H1 (cell line): ENCODE measurements around the gene EVX2. TPM values are rescaled to one million over a fixed set of nuclear protein-coding genes. Genes with fewer than 3 reads are reported as not detected.

Source experiments
- ASH2L ChIP-seq: fragments of 200-600, 300-600 bp; sonication (generic); IDR thresholded peaks from one replicate; pipeline ENCODE4 v1.7.1; 2017; ENCODE audit warnings: low read length
- CBX8 ChIP-seq: fragments of 300-800, 300-1000 bp; sonication (generic); IDR thresholded peaks from 2 replicates; pipeline ENCODE4 v1.7.1; 2016; ENCODE audit warnings: low read depth, low read length, borderline replicate concordance
- CHD1 ChIP-seq: IDR thresholded peaks from 2 replicates; pipeline ENCODE4 v1.6.1; 2012; ENCODE audit warnings: low read depth, low read length, improper control_type of control experiment
- EP300 ChIP-seq, 2 experiments: IDR thresholded peaks; 1 replicate in 1 of 2; 2 replicates in 1 of 2; pipeline ENCODE4 v1.6.1; 2011 to 2012; ENCODE audit warnings: low read depth in 2 of 2, low read length in 2 of 2, mild to moderate bottlenecking in 2 of 2, borderline replicate concordance in 1 of 2, inconsistent platforms in 1 of 2, moderate library complexity in 1 of 2
- HDAC2 ChIP-seq, 2 experiments: fragments of 300-600 bp in 1 of 2; sonication (generic) in 1 of 2; IDR thresholded peaks; 2 replicates each; pipeline ENCODE4 v1.6.1; 2011 to 2012; ENCODE audit warnings: low read depth in 2 of 2, low read length in 2 of 2, mild to moderate bottlenecking in 2 of 2, moderate library complexity in 2 of 2, borderline replicate concordance in 1 of 2, inconsistent platforms in 1 of 2
- JUN ChIP-seq: IDR thresholded peaks from 2 replicates; pipeline ENCODE4 v1.6.1; 2011; ENCODE audit warnings: low read depth, mild to moderate bottlenecking, improper control_type of control experiment, low read length
- RNF2 ChIP-seq: fragments of 200-900, 300-1000 bp; sonication (generic); IDR thresholded peaks from 2 replicates; pipeline ENCODE4 v1.7.1; 2016; ENCODE audit warnings: borderline replicate concordance, low read depth, mild to moderate bottlenecking, antibody characterized with exemption, low read length; ENCODE audit not compliant: poor library complexity, severe bottlenecking; ENCODE audit errors: missing control alignments
- SAP30 ChIP-seq: fragments of 300-600 bp; sonication (generic); IDR thresholded peaks from 2 replicates; pipeline ENCODE4 v1.7.1; 2012; ENCODE audit warnings: low read length, moderate library complexity, mild to moderate bottlenecking, inconsistent platforms; ENCODE audit not compliant: insufficient read depth, insufficient replicate concordance
- SIN3A ChIP-seq, 2 experiments: IDR thresholded peaks in 1 of 2; conservative IDR thresholded peaks in 1 of 2; 2 replicates each; pipeline ENCODE4 v1.6.1; 2011 to 2012; ENCODE audit warnings: low read length in 2 of 2, improper control_type of control experiment in 1 of 2, low read depth in 1 of 2, mild to moderate bottlenecking in 1 of 2
- SP4 ChIP-seq: IDR thresholded peaks from 2 replicates; pipeline ENCODE4 v1.6.1; 2012; ENCODE audit warnings: low read length, inconsistent platforms
- SRF ChIP-seq: IDR thresholded peaks from 2 replicates; pipeline ENCODE4 v1.6.1; 2011; ENCODE audit warnings: mild to moderate bottlenecking, low read depth, low read length, moderate library complexity
- USF2 ChIP-seq: IDR thresholded peaks from 2 replicates; pipeline ENCODE4 v1.6.1; 2011; ENCODE audit warnings: low read length, improper control_type of control experiment
- polyA plus RNA-seq, 7 experiments: library from polyadenylated mRNA; depleted of rRNA in 3 of 7; stranded (reverse) in 5 of 7; unstranded in 2 of 7; fragments of >200 nt in 5 of 7; fragments of 200-250 nt in 2 of 7; gene quantifications; 1 replicate in 5 of 7; 2 replicates in 1 of 7; 4 replicates in 1 of 7; pipeline versions ENCODE4 v1.2.1 to v1.2.3, GENCODE V29; 2011 to 2013; ENCODE audit warnings: missing spikeins in 2 of 7, mixed read lengths in 2 of 7
- total RNA-seq: library from RNA; stranded (reverse); fragmentation: NEBNext Ultra II Directional; extraction: Animal tissue kit (Norgen Biotek cat#: 25700); gene quantifications from 2 replicates; pipeline ENCODE4 v1.2.1, GENCODE V29; 2021

EVX2 gene
- total and polyA plus RNA-seq, 2 of the 8 experiments (the other 6 are each of a cell fraction or from before 2014, with no cell fraction given) = not detected

GRCh38 chr2:176074919-176075425, 8.8 kb downstream of the EVX2 start (continued):
- TF ChIP-seq JUN = no peak
- no peak for TF ChIP-seq SAP30
- no peak for TF ChIP-seq SRF
- no peak for TF ChIP-seq EP300 (IDR thresholded peaks at IDR 0.05; ENCODE audit: borderline replicate concordance in 1 of 2, low read depth in 2 of 2, low read length in 2 of 2)
- TF ChIP-seq CHD1 = no peak
- no peak for TF ChIP-seq ASH2L
- TF ChIP-seq CBX8 = no peak
- TF ChIP-seq USF2 = no peak
- TF ChIP-seq SIN3A (conservative IDR thresholded peaks at IDR 0.05 in 1 of 2, IDR thresholded peaks at IDR 0.05 in 1 of 2; ENCODE audit: low read depth in 1 of 2, low read length in 2 of 2) = no peak
- no peak for TF ChIP-seq SP4
- TF ChIP-seq HDAC2 (IDR thresholded peaks at IDR 0.05; ENCODE audit: borderline replicate concordance in 1 of 2, low read depth in 2 of 2, low read length in 2 of 2) = no peak
- TF ChIP-seq RNF2 = peak; percentile 46
- TF ChIP-seq, all 59 proteins: peak for 3
